Muscle of leg (tissue), 11 donors: Measurements from ENCODE around the gene GMDS. TPM values are rescaled to one million over a fixed set of nuclear protein-coding genes. Genes with fewer than 3 reads are reported as not detected.
A peak's percentile ranks its signal among the peaks of the same experiment; 100 is the strongest.

ENCODE experiments used
- DNase-seq: peaks from one replicate; pipeline ENCODE4 v3.0.0; 2013
- H3K27ac ChIP-seq: one replicate; pipeline ENCODE4 v1.5.1; 2013; ENCODE audit warnings: mild to moderate bottlenecking, low read length, control low read depth
- H3K27me3 ChIP-seq: one replicate; pipeline ENCODE4 v1.6.1; 2013; ENCODE audit warnings: low read length; ENCODE audit not compliant: control insufficient read depth, insufficient read depth
- H3K36me3 ChIP-seq: one replicate; pipeline ENCODE4 v1.6.1; 2013; ENCODE audit warnings: low read length; ENCODE audit not compliant: control insufficient read depth, insufficient read depth
- H3K4me1 ChIP-seq: one replicate; pipeline ENCODE4 v1.6.1; 2013; ENCODE audit warnings: low read length; ENCODE audit not compliant: control insufficient read depth, insufficient read depth
- H3K4me3 ChIP-seq: one replicate; pipeline ENCODE4 v1.5.1; 2013; ENCODE audit warnings: low read length, control low read depth
- H3K9me3 ChIP-seq: replicated peaks from 2 replicates; pipeline ENCODE4 v1.6.1; 2013; ENCODE audit warnings: low read depth, low read length; ENCODE audit not compliant: control insufficient read depth
- WGBS: methylation state at CpG from one replicate; pipeline ENCODE4 v1.1.5; 2013; ENCODE audit warnings: missing lambda C conversion rate; ENCODE audit not compliant: insufficient coverage; 5-methylcytosine and 5-hydroxymethylcytosine counted together
- polyA plus RNA-seq, 8 donors: library from polyadenylated mRNA; unstranded; fragments of 120-200 nt; gene quantifications; one replicate each; pipeline versions ENCODE4 v1.2.1 to v1.2.3, GENCODE V29; 2013; ENCODE audit warnings: inconsistent platforms in 1 of 8, low replicate concordance in 1 of 8; ENCODE audit not compliant: insufficient read length in 8 of 8, insufficient read depth in 1 of 8
- total RNA-seq: library from RNA; stranded (reverse); fragments of 120-200 nt; gene quantifications from one replicate; pipeline ENCODE4 v1.2.4, GENCODE V29; 2013

Gene GMDS
- total and polyA plus RNA-seq, 9 donors: 3.9 to 17.0 (median 11.9) TPM

DNA sequence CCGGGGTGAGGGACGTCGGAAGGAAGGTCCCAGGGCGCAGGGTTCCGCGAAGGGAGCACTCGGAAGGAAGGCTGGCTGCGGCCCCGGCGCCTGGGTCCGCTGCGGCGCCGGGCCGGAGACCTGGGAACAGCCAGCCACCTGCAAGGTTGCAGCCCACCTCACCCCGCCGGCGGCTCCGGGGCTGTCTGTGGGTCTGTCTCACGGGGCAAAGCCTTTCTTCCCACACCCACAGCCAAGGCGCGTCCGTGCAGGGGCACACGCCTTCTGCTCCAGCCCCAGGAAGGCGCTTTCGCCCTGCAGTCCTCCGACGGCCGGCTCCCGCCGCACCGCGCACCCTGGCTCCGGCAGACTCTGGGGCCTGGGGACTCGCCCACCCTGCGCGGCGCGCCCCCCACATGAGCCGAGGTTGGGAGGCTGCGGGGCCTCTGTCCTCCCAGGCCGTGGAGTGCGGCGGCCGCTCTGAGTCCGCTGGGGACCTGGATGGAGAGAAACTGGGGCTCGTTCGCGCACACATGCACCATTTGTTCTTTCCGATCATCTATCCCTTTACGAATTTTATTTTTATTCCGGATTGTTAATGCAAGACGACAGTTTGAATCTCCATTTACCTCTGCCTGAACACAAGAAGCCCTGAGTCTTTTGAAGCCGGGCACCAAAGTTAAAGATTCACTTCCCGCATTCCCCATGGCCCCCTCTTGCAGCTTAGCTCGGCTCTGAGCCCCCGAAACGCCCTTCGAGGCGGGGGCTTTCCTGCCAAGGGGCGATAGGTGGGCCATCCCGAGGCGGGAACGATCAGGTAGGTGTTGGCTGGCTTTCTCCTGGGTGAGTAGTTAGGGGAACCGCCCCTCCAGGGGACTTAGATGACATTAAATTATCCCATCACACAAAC lies 640.2 kb downstream of the GMDS start:
- Histone ChIP-seq H3K27ac (no peak overlapping the region), H3K36me3 (no peaks in the 10 kb centered on the region), H3K9me3 (no peaks in the 10 kb centered on the region), H3K27me3 (peaks cover 88% of the 10 kb centered on the region), H3K4me1 (peaks cover 34% of the 10 kb centered on the region), H3K4me3 (peak overlapping the region; percentile 30)
- no peak for DNase-seq
- 1% methylated on average over 49 of the region's 65 CpGs for WGBS

DNA sequence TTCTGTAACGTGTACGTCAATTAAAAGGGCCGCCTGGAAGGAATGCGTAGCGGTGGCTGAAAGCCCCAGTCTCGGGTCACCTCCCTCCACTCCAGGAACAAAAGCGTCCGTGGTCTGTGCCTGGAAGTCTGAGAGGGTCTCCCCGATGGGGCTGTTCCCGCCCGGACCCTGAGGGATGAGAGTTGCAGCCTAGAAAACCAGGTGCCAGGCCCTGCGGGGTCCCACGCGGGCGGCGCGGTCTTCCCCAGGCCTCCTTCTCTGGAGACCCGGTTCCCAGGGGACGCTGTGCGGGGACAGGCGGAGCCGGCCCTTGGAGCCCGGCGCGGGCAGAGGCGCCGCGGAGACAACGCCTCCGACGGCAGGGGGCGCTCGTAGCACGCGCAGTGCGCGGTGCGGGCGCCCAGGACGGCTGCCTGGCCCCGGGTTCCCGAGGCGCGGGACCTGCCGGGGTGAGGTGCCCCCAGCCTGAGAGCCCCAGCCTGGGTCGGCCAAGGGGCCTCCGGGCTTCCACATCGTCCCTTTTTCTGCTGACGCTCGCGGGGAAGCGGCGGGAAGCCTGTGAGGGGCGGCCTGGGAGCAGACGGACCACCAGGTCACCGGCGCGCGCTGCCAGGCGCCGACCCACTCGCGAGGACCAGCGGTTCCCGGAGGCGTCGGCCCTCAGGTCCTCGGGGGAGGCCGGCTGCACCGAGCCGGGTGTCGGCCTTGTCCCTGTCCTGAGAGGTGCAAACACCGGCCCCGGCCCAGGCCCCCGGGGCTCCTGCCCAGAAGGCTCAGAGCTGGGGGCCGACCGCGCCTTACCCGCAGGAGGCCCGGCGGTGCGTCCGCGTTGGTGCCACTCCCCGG lies 641.0 kb downstream of the GMDS start:
- Histone ChIP-seq H3K27me3 (peaks cover 91% of the 10 kb centered on the region), H3K9me3 (no peaks in the 10 kb centered on the region), H3K4me3 (peak overlapping the region; percentile 30), H3K4me1 (peaks cover 34% of the 10 kb centered on the region), H3K36me3 (no peaks in the 10 kb centered on the region), H3K27ac (no peak overlapping the region)
- under 1% methylated on average over 83 of the region's 85 CpGs for WGBS
- DNase-seq: peak; percentile 62

DNA sequence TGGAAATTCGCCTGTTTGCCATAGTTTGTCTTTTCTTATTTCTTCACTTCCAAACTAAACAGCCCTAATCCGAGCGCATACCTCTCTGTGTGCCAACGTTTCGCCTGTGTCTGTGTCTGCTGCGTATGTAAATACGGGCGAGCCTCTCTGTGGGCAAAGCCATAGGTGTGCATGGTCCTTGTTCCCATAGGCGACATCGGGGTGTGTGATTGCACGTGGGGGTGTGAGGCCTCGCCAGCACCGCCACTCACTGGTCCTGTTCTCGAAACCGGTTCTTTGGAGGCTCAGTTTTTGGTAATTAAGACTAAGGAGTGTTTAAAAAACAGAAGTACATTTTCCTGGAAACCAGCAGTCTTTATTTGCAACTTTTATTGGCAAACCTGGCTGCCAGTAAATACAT lies 641.7 kb downstream of the GMDS start:
- no peaks in the 10 kb centered on the region for H3K9me3 ChIP-seq
- peaks cover 92% of the 10 kb centered on the region for H3K27me3 ChIP-seq
- no peak for DNase-seq
- WGBS: 88% methylated on average over 6 of the region's 15 CpGs
- no peaks in the 10 kb centered on the region for H3K36me3 ChIP-seq
- peaks cover 29% of the 10 kb centered on the region for H3K4me1 ChIP-seq
- no peak overlapping the region for H3K4me3 ChIP-seq
- H3K27ac ChIP-seq: no peak overlapping the region

DNA sequence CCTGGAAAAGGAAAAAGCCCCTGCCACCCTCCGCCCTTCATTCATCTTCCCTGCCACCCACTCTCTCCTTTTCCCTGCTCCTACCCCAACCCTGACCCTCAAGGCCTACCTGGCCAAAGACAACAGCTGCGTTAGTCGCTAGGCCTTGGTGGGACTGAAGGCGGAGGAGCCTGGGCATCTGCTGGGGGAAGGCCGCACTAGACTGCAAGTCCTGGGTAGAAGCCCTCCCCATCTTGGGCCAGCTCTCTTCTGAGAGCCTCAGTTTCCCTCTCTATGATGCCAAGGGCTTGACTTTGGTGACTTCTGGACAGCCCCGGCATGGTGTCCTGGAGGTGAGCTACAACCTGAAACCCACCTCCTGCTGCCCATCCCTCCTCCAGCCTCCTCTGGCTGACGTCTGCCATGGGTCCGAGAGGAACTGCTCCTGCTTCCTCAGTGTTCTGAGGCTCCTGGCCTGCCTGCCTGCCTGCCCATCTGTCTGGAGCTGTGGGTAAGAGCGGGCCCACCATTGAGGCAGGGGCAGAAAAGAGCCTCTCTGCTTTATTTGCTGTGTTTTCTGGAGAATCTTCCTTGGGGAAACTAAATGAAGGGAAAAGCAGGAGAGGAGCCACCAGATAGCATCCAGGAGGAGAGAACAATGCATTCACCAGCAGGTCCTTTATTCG lies 643.2 kb downstream of the GMDS start:
- H3K4me1 ChIP-seq: peaks cover 16% of the 10 kb centered on the region
- no peak overlapping the region for H3K27ac ChIP-seq
- WGBS: 97% methylated on average over 7 of the region's 10 CpGs
- peaks cover 89% of the 10 kb centered on the region for H3K27me3 ChIP-seq
- H3K36me3 ChIP-seq: no peaks in the 10 kb centered on the region
- no peaks in the 10 kb centered on the region for H3K9me3 ChIP-seq
- H3K4me3 ChIP-seq: no peak overlapping the region
- DNase-seq: no peak

DNA sequence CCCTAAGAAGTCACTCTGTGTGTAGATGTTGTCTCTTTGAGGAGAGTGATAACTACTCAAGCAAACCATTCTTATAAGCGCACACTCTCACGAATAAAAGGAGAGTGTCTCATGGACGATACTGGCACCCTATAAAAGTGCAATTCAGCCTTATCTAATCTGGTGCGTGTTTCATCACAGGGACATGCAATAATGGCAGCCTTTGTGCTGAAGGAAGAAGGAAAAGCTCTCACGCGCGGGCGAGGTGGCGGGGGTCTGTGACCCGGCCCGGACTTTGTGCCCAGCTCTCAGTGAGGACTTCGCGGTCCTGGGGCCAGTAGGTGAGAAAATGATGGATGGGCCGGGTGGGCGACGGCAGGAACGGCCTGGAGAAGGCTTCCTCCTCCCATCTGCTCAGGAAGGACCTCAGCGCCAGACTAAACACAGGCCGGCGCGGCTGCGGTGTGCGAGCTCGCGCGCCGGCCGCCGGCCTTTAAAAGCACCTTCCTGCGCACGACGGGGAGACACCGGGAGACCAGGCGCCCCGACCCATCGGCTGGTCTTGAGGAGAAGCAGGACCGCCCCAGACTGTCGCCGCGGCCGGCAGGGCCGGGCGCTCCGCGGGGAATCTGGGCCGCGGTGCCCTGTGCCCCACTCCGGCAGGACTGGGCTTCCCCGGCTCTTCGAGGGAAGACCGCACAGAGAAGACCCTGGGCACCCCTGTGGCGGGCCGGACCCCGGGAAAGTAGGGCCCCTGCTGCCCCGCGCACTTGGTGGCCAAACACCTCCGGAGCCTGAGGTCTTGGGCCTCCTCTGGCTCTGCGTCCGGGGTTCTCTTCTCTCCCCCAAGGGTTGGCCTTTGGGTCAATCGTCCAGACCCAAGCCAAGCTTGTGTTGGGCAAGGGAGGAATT lies 644.0 kb downstream of the GMDS start:
- H3K27ac ChIP-seq: no peak overlapping the region
- no peak for DNase-seq
- H3K4me1 ChIP-seq: peaks cover 16% of the 10 kb centered on the region
- WGBS: 29% methylated on average over 42 of the region's 60 CpGs
- H3K4me3 ChIP-seq: no peak overlapping the region
- no peaks in the 10 kb centered on the region for H3K9me3 ChIP-seq
- H3K27me3 ChIP-seq: peaks cover 85% of the 10 kb centered on the region
- H3K36me3 ChIP-seq: no peaks in the 10 kb centered on the region

DNA sequence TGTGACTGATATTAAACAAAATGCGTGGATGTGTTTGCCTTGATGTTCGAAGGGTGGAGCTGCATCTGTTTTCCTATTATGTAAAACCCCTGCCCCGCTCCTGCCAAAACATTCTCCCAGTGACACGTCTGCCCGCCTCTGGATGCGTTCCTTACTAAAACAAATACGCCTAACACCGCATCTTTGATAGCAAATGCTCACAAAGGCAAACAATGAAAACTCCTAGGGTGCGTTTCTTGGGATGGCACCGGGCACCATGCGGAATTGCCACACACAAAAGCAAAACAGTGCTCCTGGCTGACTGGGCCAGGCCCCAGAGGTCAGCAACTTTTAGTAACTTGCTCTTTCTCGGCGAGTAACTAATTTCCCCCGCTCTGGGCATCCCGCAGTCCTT lies 644.6 kb downstream of the GMDS start:
- Histone ChIP-seq H3K36me3 (no peaks in the 10 kb centered on the region), H3K27ac (no peak overlapping the region), H3K9me3 (no peaks in the 10 kb centered on the region), H3K27me3 (peaks cover 83% of the 10 kb centered on the region), H3K4me3 (no peak overlapping the region), H3K4me1 (peaks cover 19% of the 10 kb centered on the region)
- WGBS: 78% methylated on average over 7 of the region's 15 CpGs
- no peak for DNase-seq

DNA sequence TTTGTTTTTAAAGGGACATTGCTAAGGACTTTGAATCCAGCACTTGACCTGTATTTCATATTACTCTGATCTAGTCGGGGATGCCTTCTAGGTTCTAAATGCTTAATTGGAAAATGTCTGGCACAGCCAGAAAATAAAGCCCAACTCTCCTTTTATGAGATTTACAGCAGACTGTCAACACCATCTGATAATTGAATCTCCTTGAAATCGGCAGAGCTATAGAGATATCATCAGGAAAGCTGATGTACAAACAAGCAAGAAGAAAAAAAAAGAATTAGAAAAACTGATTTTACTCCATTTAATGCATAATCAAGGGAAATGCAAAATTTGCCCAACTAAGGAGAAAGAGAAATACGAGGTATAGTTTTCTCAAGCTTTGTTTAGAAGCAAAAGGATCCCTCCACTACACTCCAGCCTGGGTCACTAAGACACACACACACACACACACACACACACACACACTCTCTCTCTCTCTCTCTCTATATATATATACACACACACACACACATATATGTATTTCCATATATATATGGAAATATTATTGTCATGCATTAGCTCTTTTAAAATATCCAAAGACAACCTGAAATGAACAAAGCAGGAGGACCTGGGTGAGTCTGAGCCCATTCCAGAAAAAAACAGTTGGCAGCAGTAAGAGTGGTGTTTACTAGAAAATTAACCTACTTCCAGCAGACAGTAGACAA lies 645.2 kb downstream of the GMDS start:
- Histone ChIP-seq H3K4me3 (no peak overlapping the region), H3K9me3 (no peaks in the 10 kb centered on the region), H3K27me3 (peaks cover 83% of the 10 kb centered on the region), H3K4me1 (peaks cover 15% of the 10 kb centered on the region), H3K36me3 (no peaks in the 10 kb centered on the region), H3K27ac (no peak overlapping the region)
- no CpG with 5 or more reads among the region's 3 CpGs for WGBS
- peak; percentile 47 for DNase-seq

DNA sequence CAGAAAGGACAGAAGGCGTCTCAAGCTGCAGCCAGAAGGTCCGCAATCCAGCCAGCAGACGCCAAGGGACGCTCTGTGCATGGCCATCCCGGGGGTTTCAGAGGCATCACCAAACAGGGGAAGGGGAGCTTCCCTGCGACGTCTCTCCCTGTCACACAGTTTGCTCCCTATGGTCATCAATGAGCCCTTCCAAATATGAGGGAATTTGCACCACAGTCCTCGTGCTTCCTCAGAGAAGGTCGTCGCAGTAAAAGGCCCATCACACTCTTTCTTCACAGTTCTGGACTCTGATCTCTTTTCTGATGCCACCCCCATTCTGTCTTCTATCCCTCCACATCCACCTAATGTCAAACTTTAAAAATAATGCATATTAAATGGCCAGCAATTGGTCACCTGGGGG lies 645.9 kb downstream of the GMDS start:
- Histone ChIP-seq H3K9me3 (no peaks in the 10 kb centered on the region), H3K4me3 (no peak overlapping the region), H3K27ac (no peak overlapping the region), H3K4me1 (peaks cover 8% of the 10 kb centered on the region), H3K36me3 (no peaks in the 10 kb centered on the region), H3K27me3 (peaks cover 81% of the 10 kb centered on the region)
- DNase-seq: no peak
- WGBS: 81% methylated on average over 10 of the region's 10 CpGs

DNA sequence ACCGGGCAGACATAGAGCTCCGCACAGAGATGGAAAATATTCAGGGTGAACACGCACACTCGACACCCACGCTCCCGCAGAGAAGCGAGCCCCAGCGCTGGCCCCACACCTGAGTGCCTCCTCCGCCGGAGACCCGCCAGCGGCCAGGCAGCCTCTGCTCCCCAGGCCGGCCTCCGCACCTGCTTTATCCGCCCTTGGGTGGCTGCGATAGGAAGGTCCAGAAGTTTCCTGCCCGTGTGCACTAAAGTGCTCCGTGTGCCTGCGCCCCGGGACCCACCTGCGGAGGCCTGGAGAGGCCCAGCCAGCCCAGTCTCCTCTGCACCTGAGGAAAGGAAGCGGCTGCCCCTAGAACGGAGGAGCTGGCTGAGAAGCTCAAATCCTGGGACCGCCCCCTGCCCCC lies 646.5 kb downstream of the GMDS start:
- Histone ChIP-seq H3K36me3 (no peaks in the 10 kb centered on the region), H3K4me3 (no peak overlapping the region), H3K27ac (no peak overlapping the region), H3K9me3 (no peaks in the 10 kb centered on the region), H3K4me1 (peaks cover 4% of the 10 kb centered on the region), H3K27me3 (peaks cover 82% of the 10 kb centered on the region)
- DNase-seq: no peak
- 85% methylated on average over 22 of the region's 24 CpGs for WGBS
